Panc1 (cell line): ENCODE measurements around the gene NR2F1. TPM values are rescaled to one million over a fixed set of nuclear protein-coding genes. Genes with fewer than 3 reads are reported as not detected.

Experiments used
- ATAC-seq: fragments of 200-7000 bp; cut with Tn5 transposase; 2 replicates; pipeline ENCODE4 v1.9.1; 2020; ENCODE audit warnings: mild to moderate bottlenecking, moderate library complexity
- BruUV-seq: library from RNA; stranded (reverse); fragments of 400-500 nt; replicated peaks from 2 replicates; lab custom pipeline; 2021; lab: Mats Ljungman, UMichigan
- CTCF ChIA-PET: fragments of 300-600 bp; sonication (Branson Sonifier 250); formaldehyde crosslinking; loops from one replicate; lab custom pipeline; 2022; ENCODE audit warnings: antibody characterized with exemption; lab: Charles Lee
- POLR2A ChIA-PET: fragments of 300-600 bp; sonication (Branson Sonifier 250); formaldehyde crosslinking; loops from one replicate; lab custom pipeline; 2022; ENCODE audit warnings: antibody characterized with exemption; lab: Charles Lee
- DNase-seq: peaks from one replicate; pipeline ENCODE4 v3.0.0-alpha.2; 2010; ENCODE audit warnings: low read depth, low spot score
- H3K27ac ChIP-seq: 2 replicates; pipeline ENCODE4 v1.5.1; 2011; ENCODE audit warnings: mild to moderate bottlenecking, low read length, inconsistent platforms
- H3K27me3 ChIP-seq: fragments of 200-500 bp; sonication (Bioruptor generic); 2 replicates; pipeline ENCODE4 v1.6.0; 2014; ENCODE audit warnings: low read length, inconsistent platforms; ENCODE audit not compliant: control insufficient read depth, insufficient read depth
- H3K36me3 ChIP-seq: fragments of 200-500 bp; sonication (Bioruptor generic); 2 replicates; pipeline ENCODE4 v1.5.1; 2014; ENCODE audit warnings: inconsistent platforms, mild to moderate bottlenecking, low read length, moderate library complexity; ENCODE audit not compliant: control insufficient read depth, insufficient read depth
- H3K4me1 ChIP-seq: 2 replicates; pipeline ENCODE4 v1.5.1; 2011; ENCODE audit warnings: inconsistent platforms, mild to moderate bottlenecking, low read length, moderate library complexity; ENCODE audit not compliant: control insufficient read depth, insufficient read depth
- H3K4me3 ChIP-seq, 2 experiments: 2 replicates each; pipeline ENCODE4 v1.5.1; 2011 to 2012; ENCODE audit warnings: low read depth in 2 of 2, low read length in 2 of 2, mild to moderate bottlenecking in 2 of 2, inconsistent platforms in 1 of 2, moderate library complexity in 1 of 2
- H3K9me3 ChIP-seq: fragments of 200-500 bp; sonication (Bioruptor generic); 2 replicates; pipeline ENCODE4 v1.5.1; 2014; ENCODE audit warnings: low read depth, mild to moderate bottlenecking, inconsistent platforms, low read length, moderate library complexity; ENCODE audit not compliant: control insufficient read depth, insufficient read depth
- CTCF ChIP-seq: fragments of 450-650 bp; IDR thresholded peaks from 2 replicates; pipeline ENCODE4 v1.5.1; 2017; ENCODE audit warnings: mild to moderate bottlenecking
- POLR2AphosphoS5 ChIP-seq: IDR thresholded peaks from 2 replicates; pipeline ENCODE4 v1.6.1; 2012; ENCODE audit warnings: mild to moderate bottlenecking, low read depth, low read length, moderate library complexity
- REST ChIP-seq, 2 experiments: IDR thresholded peaks; 2 replicates each; pipeline ENCODE4 v1.6.1; 2011 to 2012; ENCODE audit warnings: low read depth in 2 of 2, control low read depth in 1 of 2, low read length in 1 of 2, mild to moderate bottlenecking in 1 of 2, moderate library complexity in 1 of 2; ENCODE audit not compliant: insufficient read depth in 1 of 2
- SIN3A ChIP-seq: IDR thresholded peaks from 2 replicates; pipeline ENCODE4 v1.6.1; 2012; ENCODE audit warnings: low read depth, mild to moderate bottlenecking, low read length, moderate library complexity, borderline replicate concordance; ENCODE audit not compliant: insufficient read depth
- TCF7L2 ChIP-seq: IDR thresholded peaks from 2 replicates; pipeline ENCODE4 v1.6.1; 2011; ENCODE audit warnings: mild to moderate bottlenecking, low read depth, low read length, inconsistent platforms
- in situ Hi-C: cut with HindIII; loops from 2 replicates; pipeline ENCODE4 v1.10.0; 2016; ENCODE audit warnings: low sequenced_read_pairs, low pct_unique_long_range_greater_than_20kb
- intact Hi-C: fragments of 100-400 bp; cut with micrococcal nuclease; formaldehyde crosslinking; loops from one replicate; pipeline ENCODE4 v1.10.0; 2022; ENCODE audit not compliant: unreplicated experiment
- total RNA-seq: library from RNA; stranded (reverse); gene quantifications from one replicate; pipeline ENCODE4 v1.2.1, GENCODE V29; 2021; ENCODE audit not compliant: unreplicated experiment

The NR2F1 gene
- total RNA-seq, 1 experiment from 2014 or later = 49.5 TPM

GRCh38 chr5:93599001-93599379, 16.0 kb downstream of the NR2F1 start:
- Histone ChIP-seq H3K36me3 (peaks cover 3% of the 10 kb centered on the region), H3K27ac (no peak overlapping the region), H3K9me3 (no peaks in the 10 kb centered on the region), H3K27me3 (no peaks in the 10 kb centered on the region), H3K4me1 (peaks cover 6% of the 10 kb centered on the region; the same call in 1 of the 2 replicates), H3K4me3 (no peak overlapping the region)
- in situ Hi-C loops = no loop called here
- CTCF ChIA-PET = no interaction called here
- POLR2A ChIA-PET = no interaction called here
- intact Hi-C loops = no loop called here
- no TSS peak for BruUV-seq
- DNase-seq = no peak
- TF ChIP-seq SIN3A (no peak), POLR2AphosphoS5 (no peak), CTCF (no peak), TCF7L2 (no peak), REST (IDR thresholded peaks at IDR 0.05; ENCODE audit: insufficient read depth in 1 of 2, low read depth in 2 of 2, low read length in 1 of 2) (no peak)
- ATAC-seq = no peak

GRCh38 chr5:93599399-93600120, 16.5 kb downstream of the NR2F1 start:
- intact Hi-C loops (no loop called here), in situ Hi-C loops (loop anchor here (25.0 kb wide), 1 partner anchor 213 kb away; no protein-coding TSS in a partner anchor)
- Histone ChIP-seq H3K27me3 (no peaks in the 10 kb centered on the region), H3K36me3 (no peaks in the 10 kb centered on the region), H3K27ac (no peak overlapping the region), H3K4me1 (peaks cover 6% of the 10 kb centered on the region; the same call in 1 of the 2 replicates), H3K4me3 (no peak overlapping the region), H3K9me3 (no peaks in the 10 kb centered on the region)
- DNase-seq (no peak), ATAC-seq (no peak; the same call in 1 of the 2 replicates)
- ChIA-PET CTCF (no interaction called here), POLR2A (no interaction called here)
- BruUV-seq = no TSS peak
- no peak for TF ChIP-seq REST (IDR thresholded peaks at IDR 0.05; ENCODE audit: insufficient read depth in 1 of 2, low read depth in 2 of 2, low read length in 1 of 2)
- no peak for TF ChIP-seq TCF7L2
- no peak for TF ChIP-seq CTCF
- TF ChIP-seq SIN3A = no peak
- TF ChIP-seq POLR2AphosphoS5 = no peak
